Neural progenitor cell (in vitro differentiated cells): Measurements from ENCODE around the gene LIMS2. TPM values are rescaled to one million over a fixed set of nuclear protein-coding genes. Genes with fewer than 3 reads are reported as not detected.

Source experiments
- DNase-seq: peaks from one replicate; pipeline ENCODE4 v3.0.0-alpha.2; 2016; ENCODE audit warnings: low spot score
- H2AFZ ChIP-seq: fragments of 200-600 bp; sonication (generic); replicated peaks from 2 replicates; pipeline ENCODE4 v1.6.1; 2016; ENCODE audit warnings: antibody characterized with exemption
- H3F3A ChIP-seq: fragments of 200-600 bp; sonication (generic); 2 replicates; pipeline ENCODE4 v1.6.1; 2016; ENCODE audit warnings: antibody characterized with exemption, low read depth
- H3K27ac ChIP-seq: fragments of 200-600 bp; sonication (generic); 2 replicates; pipeline ENCODE4 v1.5.1; 2016; ENCODE audit warnings: mild to moderate bottlenecking
- H3K27me3 ChIP-seq: fragments of 200-600 bp; sonication (generic); 2 replicates; pipeline ENCODE4 v1.6.1; 2016; ENCODE audit warnings: mild to moderate bottlenecking, moderate library complexity
- H3K36me3 ChIP-seq: fragments of 200-600 bp; sonication (generic); 2 replicates; pipeline ENCODE4 v1.5.1; 2016
- H3K4me1 ChIP-seq: fragments of 200-600 bp; sonication (generic); 2 replicates; pipeline ENCODE4 v1.6.1; 2016; ENCODE audit warnings: mixed run types
- H3K4me2 ChIP-seq: fragments of 200-600 bp; sonication (generic); 2 replicates; pipeline ENCODE4 v1.6.1; 2016
- H3K4me3 ChIP-seq: fragments of 200-600 bp; sonication (generic); 2 replicates; pipeline ENCODE4 v1.5.1; 2016
- H3K79me2 ChIP-seq: fragments of 200-600 bp; sonication (generic); 2 replicates; pipeline ENCODE4 v1.6.1; 2016; ENCODE audit warnings: low read depth
- H3K9ac ChIP-seq: fragments of 200-600 bp; sonication (generic); 2 replicates; pipeline ENCODE4 v1.6.1; 2016
- H3K9me3 ChIP-seq: fragments of 200-600 bp; sonication (generic); 2 replicates; pipeline ENCODE4 v1.5.1; 2016; ENCODE audit warnings: low read depth
- H4K20me1 ChIP-seq: fragments of 200-600 bp; sonication (generic); 2 replicates; pipeline ENCODE4 v1.6.1; 2016; ENCODE audit warnings: low read depth
- H3K27ac Mint-ChIP-seq: 3 replicates; pipeline ENCODE4 v1.8.0; 2021; ENCODE audit warnings: mixed read lengths
- H3K27me3 Mint-ChIP-seq: 2 replicates; pipeline ENCODE4 v1.8.0; 2022; ENCODE audit warnings: low read depth, mild to moderate bottlenecking, inconsistent platforms, moderate library complexity, mixed read lengths; ENCODE audit not compliant: insufficient read depth
- H3K36me3 Mint-ChIP-seq: 3 replicates; pipeline ENCODE4 v1.8.0; 2021; ENCODE audit warnings: mixed read lengths
- H3K4me1 Mint-ChIP-seq: 3 replicates; pipeline ENCODE4 v1.8.0; 2021; ENCODE audit warnings: mixed read lengths
- H3K4me3 Mint-ChIP-seq: 3 replicates; pipeline ENCODE4 v1.8.0; 2021; ENCODE audit warnings: mild to moderate bottlenecking, moderate library complexity, mixed read lengths
- H3K9me3 Mint-ChIP-seq: 3 replicates; pipeline ENCODE4 v1.8.0; 2020; ENCODE audit warnings: mixed read lengths
- CTCF ChIP-seq: fragments of 200-600 bp; sonication (generic); IDR thresholded peaks from 2 replicates; pipeline ENCODE4 v1.5.1; 2017; ENCODE audit warnings: antibody characterized with exemption, mild to moderate bottlenecking
- EZH2 ChIP-seq: fragments of 200-600 bp; sonication (generic); IDR thresholded peaks from 2 replicates; pipeline ENCODE4 v1.6.1; 2017; ENCODE audit warnings: antibody characterized with exemption, mild to moderate bottlenecking, moderate library complexity
- EZH2phosphoT487 ChIP-seq: fragments of 200-600 bp; sonication (generic); IDR thresholded peaks from 2 replicates; pipeline ENCODE4 v1.6.1; 2017; ENCODE audit warnings: antibody characterized with exemption
- total RNA-seq: library from RNA; depleted of rRNA; stranded (reverse); fragments of >200 nt; gene quantifications from 2 replicates; pipeline ENCODE4 v1.2.3, GENCODE V29; 2015; ENCODE audit warnings: low replicate concordance

Gene LIMS2
- total RNA-seq, 1 donor from 2014 or later = not detected

- peaks cover 27% of the 10 kb centered on the region for H3K27me3 Mint-ChIP-seq
- H3K36me3 ChIP-seq = no peaks in the 10 kb centered on the region
- no peak for DNase-seq
- H3K27me3 ChIP-seq = peaks cover 52% of the 10 kb centered on the region
- H3K79me2 ChIP-seq = no peaks in the 10 kb centered on the region
- no peak overlapping the region for H2AFZ ChIP-seq
- TF ChIP-seq EZH2 (no peak), CTCF (no peak), EZH2phosphoT487 (no peak)
- H3K27ac Mint-ChIP-seq = no peak overlapping the region
- no peaks in the 10 kb centered on the region for H3K9me3 Mint-ChIP-seq
- no peaks in the 10 kb centered on the region for H3K9me3 ChIP-seq
- H3K4me1 ChIP-seq = peaks cover 4% of the 10 kb centered on the region
- H3K27ac ChIP-seq = no peak overlapping the region
- H3K4me3 Mint-ChIP-seq = peak overlapping the region; percentile 17
- no peak overlapping the region for H3K4me3 ChIP-seq
- no peaks in the 10 kb centered on the region for H3F3A ChIP-seq
- H3K9ac ChIP-seq = no peak overlapping the region
- H3K4me2 ChIP-seq = no peak overlapping the region
- H4K20me1 ChIP-seq = peaks cover 12% of the 10 kb centered on the region
- peaks cover 25% of the 10 kb centered on the region for H3K4me1 Mint-ChIP-seq
- H3K36me3 Mint-ChIP-seq = no peaks in the 10 kb centered on the region
These were observed 3.2 kb upstream of the LIMS2 start for GRCh38 chr2:127678531-127678930.

- H3K4me3 Mint-ChIP-seq = peak overlapping the region; percentile 75
- no peak for TF ChIP-seq EZH2phosphoT487
- TF ChIP-seq EZH2 = no peak
- TF ChIP-seq CTCF = no peak
- Histone ChIP-seq H3K36me3 (no peaks in the 10 kb centered on the region), H3K9ac (no peak overlapping the region), H4K20me1 (peaks cover 12% of the 10 kb centered on the region), H3F3A (no peaks in the 10 kb centered on the region), H3K9me3 (no peaks in the 10 kb centered on the region), H3K4me2 (no peak overlapping the region), H3K27me3 (peaks cover 68% of the 10 kb centered on the region), H3K79me2 (no peaks in the 10 kb centered on the region), H3K27ac (no peak overlapping the region), H2AFZ (no peak overlapping the region), H3K4me1 (peaks cover 4% of the 10 kb centered on the region), H3K4me3 (no peak overlapping the region)
- no peak overlapping the region for H3K27ac Mint-ChIP-seq
- H3K36me3 Mint-ChIP-seq = no peaks in the 10 kb centered on the region
- H3K27me3 Mint-ChIP-seq = peaks cover 32% of the 10 kb centered on the region
- H3K9me3 Mint-ChIP-seq = no peaks in the 10 kb centered on the region
- no peak for DNase-seq
- H3K4me1 Mint-ChIP-seq = peaks cover 18% of the 10 kb centered on the region
These were observed 1.6 kb upstream of the LIMS2 start for GRCh38 chr2:127676906-127677305.

GRCh38 chr2:127674241-127675209 lies 805 bp downstream of the LIMS2 start:
- H3K79me2 ChIP-seq = no peaks in the 10 kb centered on the region
- peak overlapping the region; percentile 44 for H3K4me3 ChIP-seq
- H3K9ac ChIP-seq = no peak overlapping the region
- Mint-ChIP-seq H3K36me3 (no peaks in the 10 kb centered on the region), H3K4me3 (peak overlapping the region; percentile 86), H3K27me3 (peaks cover 31% of the 10 kb centered on the region), H3K9me3 (peaks cover 2% of the 10 kb centered on the region), H3K27ac (no peak overlapping the region), H3K4me1 (peaks cover 11% of the 10 kb centered on the region)
- H3K9me3 ChIP-seq = no peaks in the 10 kb centered on the region
- peaks cover 12% of the 10 kb centered on the region for H4K20me1 ChIP-seq
- TF ChIP-seq EZH2 = peak; percentile 88
- peak; percentile 84 for TF ChIP-seq EZH2phosphoT487
- no peak for TF ChIP-seq CTCF
- peaks cover 74% of the 10 kb centered on the region for H3K27me3 ChIP-seq
- H3K4me1 ChIP-seq = peaks cover 4% of the 10 kb centered on the region
- peak; percentile 49 for DNase-seq
- no peaks in the 10 kb centered on the region for H3K36me3 ChIP-seq
- no peaks in the 10 kb centered on the region for H3F3A ChIP-seq
- H3K4me2 ChIP-seq = peak overlapping the region; percentile 86
- no peak overlapping the region for H3K27ac ChIP-seq
- H2AFZ ChIP-seq = no peak overlapping the region
